Parathyroid adenoma (tissue), 2 donors: ENCODE data around the gene TACR2.

Source experiments
- H2AFZ ChIP-seq: fragments of 300-600 bp; sonication (generic); one replicate; pipeline ENCODE4 v1.7.0; 2017; ENCODE audit warnings: antibody characterized with exemption, mild to moderate bottlenecking
- H3K27ac ChIP-seq: fragments of 300-600 bp; sonication (generic); one replicate; pipeline ENCODE4 v1.7.0; 2017
- H3K27me3 ChIP-seq: fragments of 300-600 bp; sonication (generic); one replicate; pipeline ENCODE4 v1.7.0; 2017; ENCODE audit warnings: low read length; ENCODE audit not compliant: control insufficient read depth, insufficient read depth
- H3K36me3 ChIP-seq: fragments of 300-600 bp; sonication (generic); one replicate; pipeline ENCODE4 v1.7.0; 2017; ENCODE audit warnings: low read length; ENCODE audit not compliant: control insufficient read depth, insufficient read depth
- H3K4me1 ChIP-seq: fragments of 300-600 bp; sonication (generic); one replicate; pipeline ENCODE4 v1.7.0; 2017; ENCODE audit warnings: control low read depth
- H3K4me2 ChIP-seq: fragments of 300-600 bp; sonication (generic); one replicate; pipeline ENCODE4 v1.7.0; 2017; ENCODE audit warnings: low read length
- H3K4me3 ChIP-seq: fragments of 300-600 bp; sonication (generic); one replicate; pipeline ENCODE4 v1.7.0; 2017; ENCODE audit warnings: low read depth, low read length
- H3K79me2 ChIP-seq: fragments of 300-600 bp; sonication (generic); one replicate; pipeline ENCODE4 v1.7.0; 2017; ENCODE audit warnings: control low read depth
- H3K9ac ChIP-seq: fragments of 300-600 bp; sonication (generic); one replicate; pipeline ENCODE4 v1.7.0; 2017; ENCODE audit warnings: mild to moderate bottlenecking
- H3K9me3 ChIP-seq: fragments of 300-600 bp; sonication (generic); one replicate; pipeline ENCODE4 v1.7.0; 2017; ENCODE audit warnings: low read length; ENCODE audit not compliant: control insufficient read depth
- CTCF ChIP-seq: fragments of 300-600 bp; sonication (generic); IDR thresholded peaks from one replicate; pipeline ENCODE4 v1.7.0; 2017; ENCODE audit warnings: antibody characterized with exemption, mild to moderate bottlenecking
- donor health status: primary hyperparathyroidism.

The TACR2 gene

GRCh38 chr10:69418052-69418752 lies 1.5 kb upstream of the TACR2 start:
- TF ChIP-seq CTCF, result no peak
- no peaks in the 10 kb centered on the region for H3K79me2 ChIP-seq
- no peak overlapping the region for H3K4me3 ChIP-seq
- H3K9ac ChIP-seq, result no peak overlapping the region
- no peaks in the 10 kb centered on the region for H3K36me3 ChIP-seq
- H3K9me3 ChIP-seq, result no peaks in the 10 kb centered on the region
- H3K4me2 ChIP-seq, result no peak overlapping the region
- no peaks in the 10 kb centered on the region for H3K4me1 ChIP-seq
- H3K27me3 ChIP-seq, result no peaks in the 10 kb centered on the region
- no peak overlapping the region for H2AFZ ChIP-seq
- no peak overlapping the region for H3K27ac ChIP-seq

GRCh38 chr10:69417542-69417941 lies 824 bp upstream of the TACR2 start:
- Histone ChIP-seq H3K79me2 (no peaks in the 10 kb centered on the region), H3K27me3 (no peaks in the 10 kb centered on the region), H3K36me3 (no peaks in the 10 kb centered on the region), H2AFZ (no peak overlapping the region), H3K4me1 (no peaks in the 10 kb centered on the region), H3K4me3 (no peak overlapping the region), H3K9me3 (no peaks in the 10 kb centered on the region), H3K4me2 (no peak overlapping the region), H3K9ac (no peak overlapping the region), H3K27ac (no peak overlapping the region)
- no peak for TF ChIP-seq CTCF

- Histone ChIP-seq H3K9me3 (no peaks in the 10 kb centered on the region), H3K79me2 (no peaks in the 10 kb centered on the region), H2AFZ (no peak overlapping the region), H3K4me1 (no peaks in the 10 kb centered on the region), H3K4me3 (no peak overlapping the region), H3K27ac (no peak overlapping the region), H3K27me3 (no peaks in the 10 kb centered on the region), H3K36me3 (no peaks in the 10 kb centered on the region), H3K9ac (no peak overlapping the region), H3K4me2 (no peak overlapping the region)
- no peak for TF ChIP-seq CTCF
These were observed 767 bp downstream of the TACR2 start for GRCh38 chr10:69415951-69416350.

- Histone ChIP-seq H3K9ac (no peak overlapping the region), H3K4me3 (no peak overlapping the region), H3K27me3 (no peaks in the 10 kb centered on the region), H3K27ac (no peak overlapping the region), H3K9me3 (no peaks in the 10 kb centered on the region), H3K36me3 (no peaks in the 10 kb centered on the region), H3K4me2 (no peak overlapping the region), H2AFZ (no peak overlapping the region), H3K4me1 (no peaks in the 10 kb centered on the region), H3K79me2 (no peaks in the 10 kb centered on the region)
- TF ChIP-seq CTCF, result no peak
These were observed 1.7 kb downstream of the TACR2 start for GRCh38 chr10:69415049-69415448.
